GM18951 (cell line): ENCODE measurements around the gene PATL2.
"Not testable (repeated sequence)": the region's sequence is repeated elsewhere in the genome, so short reads cannot be mapped to it uniquely, and the experiment has no call there.

Source experiments
- POLR2A ChIP-seq: IDR thresholded peaks from 4 replicates; pipeline ENCODE4 v1.6.1; 2011; ENCODE audit warnings: mild to moderate bottlenecking; ENCODE audit not compliant: insufficient read length, insufficient read depth; ENCODE audit errors: extremely low read depth
- in situ Hi-C: fragments of 300-500 bp; cut with MboI; formaldehyde crosslinking; loops from one replicate; pipeline ENCODE4 v1.12.0; 2022; ENCODE audit warnings: low sequenced_read_pairs, mixed read lengths, inconsistent platforms; ENCODE audit not compliant: unreplicated experiment

PATL2 gene

DNA sequence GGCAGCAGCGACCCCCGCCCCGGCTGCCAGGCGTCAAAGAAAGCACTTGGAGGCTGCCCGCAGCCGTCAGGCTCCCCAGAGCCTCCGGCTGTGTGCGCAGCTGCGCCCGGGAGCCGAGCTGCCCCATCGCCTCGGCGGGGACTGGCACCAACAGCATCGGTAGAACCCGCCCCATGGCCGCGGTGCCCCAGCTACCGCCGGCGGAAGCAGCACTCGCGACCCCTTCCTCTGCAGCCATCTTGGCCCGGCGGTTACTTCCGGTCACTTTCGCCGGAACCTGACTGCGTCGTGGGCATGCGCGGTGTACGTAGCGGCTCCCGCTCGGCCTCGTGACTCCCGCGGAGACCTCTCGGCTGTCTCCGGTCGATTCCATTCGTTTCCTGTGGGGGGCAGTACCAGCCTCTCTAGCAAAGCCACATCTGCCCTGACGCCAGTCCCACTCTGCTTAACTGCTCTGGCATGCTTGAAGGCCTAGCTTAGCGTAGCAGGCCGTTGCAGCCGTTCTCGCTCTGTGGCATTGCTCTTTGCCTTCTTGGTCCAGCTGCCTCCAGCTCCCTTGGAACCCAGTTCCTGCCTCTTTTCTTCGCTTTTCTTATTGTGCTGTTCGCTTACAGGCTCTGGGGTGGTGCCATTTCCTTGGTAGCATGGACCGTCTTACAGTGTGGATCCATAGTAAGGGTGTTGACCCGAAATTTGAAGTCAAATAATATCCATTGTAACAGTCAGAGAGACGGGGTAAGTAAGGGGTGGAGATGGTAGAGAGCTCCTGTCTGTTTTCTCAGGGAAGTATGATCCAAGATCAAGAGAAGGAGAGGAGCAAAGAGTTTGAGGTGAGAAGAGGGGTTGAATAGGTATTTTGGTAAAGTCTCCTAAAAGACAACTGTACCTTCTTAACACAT, 47.5 kb downstream of the PATL2 start, which contains the start of gene SPG11:
TSS of gene SPG11 (minus strand) at position 253 of the 899 bp plus-strand sequence. CDS start at position 238, 15 bp downstream.
- in situ Hi-C loops = no loop called here

DNA sequence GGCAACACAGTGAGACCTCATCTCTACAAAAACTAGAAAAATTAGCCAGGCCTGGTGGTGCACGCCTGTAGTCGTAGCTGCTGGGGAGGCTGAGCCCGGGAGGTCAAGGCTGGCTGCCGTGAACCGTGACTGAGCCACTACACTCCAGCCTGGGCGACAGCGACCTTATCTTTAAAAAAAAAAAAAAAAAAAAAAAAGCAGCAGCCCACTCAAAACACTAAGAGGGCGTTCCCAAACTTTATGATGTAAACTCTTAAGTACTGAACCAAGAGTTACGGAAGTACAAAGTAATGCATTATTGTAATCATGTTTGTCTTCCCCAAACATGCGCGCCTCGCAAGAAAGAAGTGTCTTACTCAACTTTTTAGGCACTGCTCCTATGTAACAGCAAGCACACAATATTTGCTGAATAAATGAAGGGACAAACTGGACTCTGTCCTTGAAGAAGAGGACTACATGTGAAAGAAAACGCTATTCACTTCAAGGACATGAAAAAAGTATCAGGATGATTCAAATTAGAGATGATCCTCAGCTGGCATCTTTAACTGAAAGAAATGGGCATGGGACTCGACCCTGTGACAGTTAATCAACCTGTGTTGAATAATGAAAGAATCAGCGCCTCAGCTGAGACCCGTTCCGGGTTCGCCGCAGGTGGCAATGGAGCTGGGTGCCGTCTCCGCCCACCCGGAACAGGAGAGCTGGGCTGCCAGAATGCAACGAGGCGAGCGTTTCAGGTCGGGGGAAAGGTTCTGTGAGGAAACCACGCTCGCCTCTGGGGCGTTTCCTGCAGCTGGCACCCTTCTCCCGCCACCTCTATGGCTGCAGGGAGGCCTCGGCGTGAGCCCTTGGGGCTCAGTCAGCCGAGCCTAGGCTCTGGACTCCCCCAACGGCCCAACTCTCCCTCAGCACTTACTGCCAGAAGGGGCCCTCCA, 48.4 kb downstream of the PATL2 start:
- in situ Hi-C loops = no loop called here
- TF ChIP-seq POLR2A = no peak

More for the DNA sequence above, 47.5 kb downstream of the PATL2 start, which contains the start of gene SPG11:
- TF ChIP-seq POLR2A = peak; percentile 93

GRCh38 chr15:44661576-44661975, 49.5 kb downstream of the PATL2 start:
- in situ Hi-C loops = no loop called here
- TF ChIP-seq POLR2A = no peak

GRCh38 chr15:44659056-44659455, 52.1 kb downstream of the PATL2 start:
- in situ Hi-C loops = no loop called here
- TF ChIP-seq POLR2A = no peak

- in situ Hi-C loops = no loop called here
- no peak for TF ChIP-seq POLR2A
Measured at GRCh38 chr15:44657378-44657777, 53.7 kb downstream of the PATL2 start.

GRCh38 chr15:44656913-44657312, 54.2 kb downstream of the PATL2 start:
- in situ Hi-C loops = no loop called here

GRCh38 chr15:44656298-44656697, 54.8 kb downstream of the PATL2 start:
- in situ Hi-C loops = no loop called here
- TF ChIP-seq POLR2A = no peak

More at GRCh38 chr15:44656913-44657312, 54.2 kb downstream of the PATL2 start:
- TF ChIP-seq POLR2A = no peak

GRCh38 chr15:44654858-44655257, 56.3 kb downstream of the PATL2 start:
- in situ Hi-C loops = no loop called here

DNA sequence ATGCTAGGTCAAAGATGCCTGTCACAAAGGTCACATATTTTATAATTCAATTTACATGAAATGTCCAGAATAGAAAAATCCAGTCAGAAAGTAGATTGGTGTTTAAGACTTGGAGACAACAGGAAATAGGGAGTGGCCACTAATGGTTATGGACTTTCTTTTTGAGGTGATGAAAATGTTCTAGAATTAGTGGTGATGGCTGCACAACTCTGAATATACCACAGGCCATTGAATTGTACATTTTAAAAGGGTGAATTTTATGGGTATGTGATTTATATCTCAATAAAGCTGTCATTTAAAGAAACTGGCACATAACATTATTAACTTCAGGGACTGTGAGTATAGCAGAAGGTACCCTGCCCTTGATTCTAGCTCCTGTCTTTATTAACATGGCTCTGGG, 63.5 kb downstream of the PATL2 start:
- no peak for TF ChIP-seq POLR2A
- in situ Hi-C loops = no loop called here

More at GRCh38 chr15:44654858-44655257, 56.3 kb downstream of the PATL2 start:
- no peak for TF ChIP-seq POLR2A

GRCh38 chr15:44647036-44647435, 64.1 kb downstream of the PATL2 start:
- TF ChIP-seq POLR2A = no peak
- in situ Hi-C loops = no loop called here

DNA sequence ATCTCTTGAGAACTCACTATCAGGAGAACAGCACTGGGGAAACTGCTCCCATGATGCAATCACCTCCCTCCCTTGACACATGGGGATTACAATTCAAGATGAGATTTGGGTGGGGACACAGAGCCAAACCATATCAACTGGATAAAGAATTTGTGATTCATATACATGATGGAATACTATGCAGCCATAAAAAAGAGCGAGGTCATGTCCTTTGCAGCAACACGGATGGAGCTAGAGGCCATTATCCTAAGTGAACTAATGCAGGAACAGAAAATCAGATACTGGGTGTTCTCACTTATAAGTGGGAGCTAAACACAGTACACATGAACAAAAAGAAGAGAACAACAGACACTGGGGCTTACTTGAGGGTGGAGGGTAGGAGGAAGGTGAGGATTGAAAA, 64.7 kb downstream of the PATL2 start:
- TF ChIP-seq POLR2A = no peak
- in situ Hi-C loops = no loop called here

DNA sequence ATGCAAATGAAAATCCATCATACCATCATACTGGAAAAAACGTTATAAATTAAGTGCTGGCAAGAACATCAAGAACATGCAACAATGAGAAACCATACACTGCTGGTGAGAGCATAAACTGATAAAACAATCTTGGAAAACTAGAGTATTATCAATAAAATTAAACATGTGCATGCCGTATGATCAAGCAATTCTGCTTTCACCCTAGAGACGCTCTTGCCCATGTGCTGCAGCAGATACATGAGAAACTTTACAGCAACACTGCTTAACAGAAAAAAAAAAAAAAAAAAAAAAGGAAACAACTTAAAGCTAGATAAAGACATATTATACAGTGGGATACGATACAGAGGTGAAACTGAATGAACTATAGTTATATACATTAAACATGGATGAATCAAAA, 69.5 kb downstream of the PATL2 start:
- in situ Hi-C loops = no loop called here
- TF ChIP-seq POLR2A = no peak

GRCh38 chr15:44636976-44637375, 74.1 kb downstream of the PATL2 start:
- in situ Hi-C loops = no loop called here

GRCh38 chr15:44633603-44634002, 77.5 kb downstream of the PATL2 start:
- no peak for TF ChIP-seq POLR2A
- in situ Hi-C loops = no loop called here

More at GRCh38 chr15:44636976-44637375, 74.1 kb downstream of the PATL2 start:
- TF ChIP-seq POLR2A = no peak

DNA sequence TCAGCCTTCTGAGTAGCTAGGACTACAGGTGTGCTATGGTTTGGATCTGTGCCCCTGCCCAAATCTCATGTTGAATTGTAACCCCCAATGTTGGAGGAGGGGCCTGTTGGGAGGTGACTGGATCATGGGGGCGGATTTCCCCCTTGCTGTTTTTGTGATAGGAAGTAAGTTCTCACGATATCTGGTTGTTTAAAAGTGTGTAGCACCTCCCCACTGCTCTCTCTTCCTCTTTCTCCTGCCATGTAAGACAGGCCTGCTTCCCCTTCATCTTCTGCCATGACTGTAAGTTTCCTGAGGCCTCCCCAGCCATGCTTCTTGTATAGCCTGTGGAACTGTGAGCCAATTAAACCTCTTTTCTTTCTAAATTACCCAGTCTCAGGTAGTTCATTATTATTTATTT, 85.8 kb downstream of the PATL2 start:
- in situ Hi-C loops = not testable (repeated sequence)
